Fibroblast of lung (primary cell): ENCODE data around the gene TMEM184B. TPM values are rescaled to one million over a fixed set of nuclear protein-coding genes. Genes with fewer than 3 reads are reported as not detected.

Experiments used
- DNase-seq, 2 donors: peaks; one replicate each; pipeline versions ENCODE4 v3.0.0 to v3.0.0-alpha.2; 2010; ENCODE audit warnings: low read depth in 2 of 2
- H2AFZ ChIP-seq: 2 replicates; pipeline ENCODE4 v1.5.1; 2012; ENCODE audit warnings: low read length, control low read depth, inconsistent platforms
- H3K27ac ChIP-seq: 2 replicates; pipeline ENCODE4 v1.5.1; 2011; ENCODE audit warnings: low read length, control low read depth; ENCODE audit not compliant: insufficient read depth
- H3K27me3 ChIP-seq: 2 replicates; pipeline ENCODE4 v1.5.1; 2011; ENCODE audit warnings: mild to moderate bottlenecking, low read length; ENCODE audit not compliant: control insufficient read depth, insufficient read depth
- H3K36me3 ChIP-seq: 2 replicates; pipeline ENCODE4 v1.5.1; 2011; ENCODE audit warnings: low read length; ENCODE audit not compliant: control insufficient read depth, insufficient read depth
- H3K4me1 ChIP-seq: 2 replicates; pipeline ENCODE4 v1.5.1; 2011; ENCODE audit warnings: low read length; ENCODE audit not compliant: control insufficient read depth, insufficient read depth; ENCODE audit errors: extremely low read depth
- H3K4me2 ChIP-seq: 2 replicates; pipeline ENCODE4 v1.5.1; 2011; ENCODE audit warnings: low read length, control low read depth; ENCODE audit not compliant: insufficient read depth; ENCODE audit errors: extremely low read depth
- H3K4me3 ChIP-seq, 4 experiments: fragments of 200-600 bp in 1 of 4; sonication (generic) in 1 of 4; replicated peaks in 1 of 4; 2 replicates each; pipeline ENCODE4 v1.5.1; 2011 to 2016; ENCODE audit warnings: low read length in 4 of 4, low read depth in 3 of 4, mild to moderate bottlenecking in 3 of 4, control low read depth in 2 of 4, inconsistent platforms in 1 of 4, mixed read lengths in 1 of 4; ENCODE audit not compliant: insufficient read depth in 1 of 4; ENCODE audit errors: control extremely low read depth in 1 of 4
- H3K79me2 ChIP-seq: 2 replicates; pipeline ENCODE4 v1.5.1; 2012; ENCODE audit warnings: mild to moderate bottlenecking, low read length, inconsistent platforms; ENCODE audit not compliant: control insufficient read depth, insufficient read depth
- H3K9ac ChIP-seq: 2 replicates; pipeline ENCODE4 v1.5.1; 2011; ENCODE audit warnings: mild to moderate bottlenecking, low read length, control low read depth; ENCODE audit not compliant: insufficient read depth
- H3K9me3 ChIP-seq: 2 replicates; pipeline ENCODE4 v1.5.1; 2012; ENCODE audit warnings: low read depth, low read length; ENCODE audit not compliant: control insufficient read depth, insufficient read depth
- H4K20me1 ChIP-seq: 2 replicates; pipeline ENCODE4 v1.5.1; 2011; ENCODE audit warnings: low read length; ENCODE audit not compliant: control insufficient read depth, insufficient read depth; ENCODE audit errors: extremely low read depth
- CTCF ChIP-seq, 2 donors: IDR thresholded peaks in 1 of 2; conservative IDR thresholded peaks in 1 of 2; 1 replicate in 1 of 2; 2 replicates in 1 of 2; pipeline ENCODE4 v1.5.1; 2011 to 2012; ENCODE audit warnings: low read length in 2 of 2, control low read depth in 1 of 2, inconsistent platforms in 1 of 2, low read depth in 1 of 2, mild to moderate bottlenecking in 1 of 2
- EZH2 ChIP-seq: IDR thresholded peaks from 2 replicates; pipeline ENCODE4 v1.5.1; 2012; ENCODE audit warnings: low read length, control low read depth, mild to moderate bottlenecking; ENCODE audit errors: missing control alignments
- polyA plus RNA-seq, 2 donors: library from polyadenylated mRNA; depleted of rRNA in 1 of 2; stranded (reverse) in 1 of 2; unstranded in 1 of 2; fragments of >200 nt; gene quantifications; 2 replicates each; pipeline ENCODE4 v1.2.1, GENCODE V29; 2011 to 2012; ENCODE audit warnings: missing spikeins in 1 of 2
- total RNA-seq: library from RNA; depleted of rRNA; stranded (reverse); fragments of >200 nt; gene quantifications from 2 replicates; pipeline ENCODE4 v1.2.1, GENCODE V29; 2014

Gene TMEM184B
- total and polyA plus RNA-seq, 2 donors (not counting 1 experiment from before 2014, with no cell fraction given): 28.2 to 37.2 TPM

GRCh38 chr22:38232196-38232595, 40.6 kb downstream of the TMEM184B start:
- Histone ChIP-seq H3K9ac (no peak overlapping the region), H3K4me1 (peaks cover 7% of the 10 kb centered on the region), H3K27ac (no peak overlapping the region), H2AFZ (no peak overlapping the region), H3K4me3 (no peak overlapping the region), H3K4me2 (no peak overlapping the region), H3K36me3 (peaks cover 25% of the 10 kb centered on the region), H3K27me3 (no peaks in the 10 kb centered on the region), H4K20me1 (no peaks in the 10 kb centered on the region), H3K9me3 (no peaks in the 10 kb centered on the region), H3K79me2 (no peaks in the 10 kb centered on the region)
- DNase-seq: no peak
- TF ChIP-seq CTCF (conservative IDR thresholded peaks at IDR 0.05 in 1 of 2, IDR thresholded peaks at IDR 0.05 in 1 of 2; ENCODE audit: low read depth in 1 of 2, low read length in 2 of 2) (no peak), EZH2 (no peak)

- no peak for TF ChIP-seq EZH2
- no peak for TF ChIP-seq CTCF (conservative IDR thresholded peaks at IDR 0.05 in 1 of 2, IDR thresholded peaks at IDR 0.05 in 1 of 2; ENCODE audit: low read depth in 1 of 2, low read length in 2 of 2)
- Histone ChIP-seq H3K27me3 (no peaks in the 10 kb centered on the region), H3K9ac (no peak overlapping the region), H3K9me3 (no peaks in the 10 kb centered on the region), H3K4me3 (no peak overlapping the region), H4K20me1 (no peaks in the 10 kb centered on the region), H3K79me2 (no peaks in the 10 kb centered on the region), H3K4me1 (peaks cover 7% of the 10 kb centered on the region), H2AFZ (no peak overlapping the region), H3K4me2 (no peak overlapping the region), H3K36me3 (peaks cover 33% of the 10 kb centered on the region), H3K27ac (no peak overlapping the region)
- no peak for DNase-seq
Measured at GRCh38 chr22:38230916-38231315, 41.9 kb downstream of the TMEM184B start.

GRCh38 chr22:38230108-38230825, 42.5 kb downstream of the TMEM184B start:
- TF ChIP-seq EZH2 (no peak), CTCF (conservative IDR thresholded peaks at IDR 0.05 in 1 of 2, IDR thresholded peaks at IDR 0.05 in 1 of 2; ENCODE audit: low read depth in 1 of 2, low read length in 2 of 2) (peak in 1 of 2 donors; percentile 32)
- Histone ChIP-seq H3K27ac (peak overlapping the region; percentile 2), H3K4me1 (peaks cover 7% of the 10 kb centered on the region), H3K4me3 (no peak overlapping the region), H3K79me2 (no peaks in the 10 kb centered on the region), H3K27me3 (no peaks in the 10 kb centered on the region), H3K9ac (no peak overlapping the region), H2AFZ (no peak overlapping the region), H3K36me3 (peaks cover 33% of the 10 kb centered on the region), H3K4me2 (no peak overlapping the region), H4K20me1 (no peaks in the 10 kb centered on the region), H3K9me3 (no peaks in the 10 kb centered on the region)
- DNase-seq: peak in 1 of 2 donors; percentile 47
